ENCODE results near the gene GRK5. TPM values are rescaled to one million over a fixed set of nuclear protein-coding genes. Genes with fewer than 3 reads are reported as not detected.

The GRK5 gene
- total RNA-seq, 2 donors from 2014 or later, result 9.1 to 11.9 TPM

DNA sequence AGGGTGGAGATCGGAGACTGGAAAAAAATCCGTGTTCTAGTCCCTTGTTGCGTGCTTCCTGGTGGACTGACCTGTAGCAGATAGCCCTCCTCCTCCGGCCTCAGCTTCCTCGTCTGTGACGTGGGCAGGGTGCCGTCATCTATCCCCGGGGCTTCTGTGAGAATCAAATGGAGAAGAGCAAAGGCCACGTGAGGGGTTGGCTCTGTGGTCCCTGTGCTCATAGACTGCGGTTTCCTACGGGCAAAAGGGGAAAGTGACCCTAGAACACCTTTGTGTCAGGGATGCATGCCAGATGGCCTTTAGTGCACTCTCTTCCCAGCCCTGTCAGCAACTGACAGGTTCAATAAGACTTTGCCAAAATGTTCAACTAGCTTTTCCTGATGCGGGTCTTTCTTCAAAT is 33.7 kb downstream of the GRK5 start:
- Histone ChIP-seq H3K27me3 (ENCODE audit: control insufficient read depth, insufficient read depth, low read length, poor library complexity, severe bottlenecking) (no peaks in the 10 kb centered on the region), H3K9me3 (ENCODE audit: control insufficient read depth, low read length) (no peaks in the 10 kb centered on the region), H3K4me1 (ENCODE audit: control insufficient read depth, insufficient read depth, low read length) (peaks cover 2% of the 10 kb centered on the region), H3K27ac (ENCODE audit: low read depth, low read length) (no peak overlapping the region), H3K36me3 (ENCODE audit: control insufficient read depth, insufficient read depth, low read length) (no peaks in the 10 kb centered on the region), H3K9ac (ENCODE audit: extremely low read depth, low read length, poor library complexity, severe bottlenecking) (no peak overlapping the region), H3K4me3 (ENCODE audit: low read length) (no peak overlapping the region)
- DNase-seq, result no peak
- no peaks in the 10 kb centered on the region for H3K27me3 Mint-ChIP-seq (ENCODE audit: insufficient read depth)
- 91 to 97% methylated on average over 10 to 12 of the region's 12 CpGs for WGBS, 2 experiments (ENCODE audit: insufficient coverage in 1 of 2, insufficient read length in 1 of 2)
- no peak overlapping the region for H3K4me3 Mint-ChIP-seq
- H3K4me1 Mint-ChIP-seq, result peaks cover 44% of the 10 kb centered on the region
- H3K9me3 Mint-ChIP-seq, result no peaks in the 10 kb centered on the region
- TF ChIP-seq, protein P1, sequence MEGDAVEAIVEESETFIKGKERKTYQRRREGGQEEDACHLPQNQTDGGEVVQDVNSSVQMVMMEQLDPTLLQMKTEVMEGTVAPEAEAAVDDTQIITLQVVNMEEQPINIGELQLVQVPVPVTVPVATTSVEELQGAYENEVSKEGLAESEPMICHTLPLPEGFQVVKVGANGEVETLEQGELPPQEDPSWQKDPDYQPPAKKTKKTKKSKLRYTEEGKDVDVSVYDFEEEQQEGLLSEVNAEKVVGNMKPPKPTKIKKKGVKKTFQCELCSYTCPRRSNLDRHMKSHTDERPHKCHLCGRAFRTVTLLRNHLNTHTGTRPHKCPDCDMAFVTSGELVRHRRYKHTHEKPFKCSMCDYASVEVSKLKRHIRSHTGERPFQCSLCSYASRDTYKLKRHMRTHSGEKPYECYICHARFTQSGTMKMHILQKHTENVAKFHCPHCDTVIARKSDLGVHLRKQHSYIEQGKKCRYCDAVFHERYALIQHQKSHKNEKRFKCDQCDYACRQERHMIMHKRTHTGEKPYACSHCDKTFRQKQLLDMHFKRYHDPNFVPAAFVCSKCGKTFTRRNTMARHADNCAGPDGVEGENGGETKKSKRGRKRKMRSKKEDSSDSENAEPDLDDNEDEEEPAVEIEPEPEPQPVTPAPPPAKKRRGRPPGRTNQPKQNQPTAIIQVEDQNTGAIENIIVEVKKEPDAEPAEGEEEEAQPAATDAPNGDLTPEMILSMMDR (conservative IDR thresholded peaks at IDR 0.05), result no peak
- no peak overlapping the region for H3K27ac Mint-ChIP-seq
- no peaks in the 10 kb centered on the region for H3K36me3 Mint-ChIP-seq (ENCODE audit: low read depth)

DNA sequence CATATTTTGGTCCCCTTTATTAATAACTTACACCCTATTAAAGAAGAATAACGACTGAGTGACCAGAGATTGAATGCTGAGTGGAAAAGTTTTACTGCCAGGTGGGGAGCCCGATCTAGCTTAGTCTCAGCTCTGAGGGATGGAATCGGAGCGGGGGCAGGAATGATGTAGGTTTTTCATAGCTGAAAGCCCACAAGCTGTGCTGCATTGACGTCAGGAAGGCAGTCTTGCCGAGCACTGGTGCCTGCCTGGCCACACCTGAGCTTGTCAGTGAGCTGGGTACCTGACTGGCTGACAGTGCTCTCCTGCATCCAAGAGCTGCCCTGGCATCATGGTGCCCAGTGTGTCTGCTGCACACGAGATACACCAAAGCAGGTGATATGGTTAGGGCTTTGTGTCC is 34.8 kb downstream of the GRK5 start:
- peak; percentile 57 for DNase-seq
- TF ChIP-seq, protein P1 (conservative IDR thresholded peaks at IDR 0.05), result no peak
- H3K4me1 ChIP-seq (ENCODE audit: control insufficient read depth, insufficient read depth, low read length), result peaks cover 2% of the 10 kb centered on the region
- no peak overlapping the region for H3K9ac ChIP-seq (ENCODE audit: extremely low read depth, low read length, poor library complexity, severe bottlenecking)
- no peak overlapping the region for H3K4me3 ChIP-seq (ENCODE audit: low read length)
- H3K27me3 ChIP-seq (ENCODE audit: control insufficient read depth, insufficient read depth, low read length, poor library complexity, severe bottlenecking), result no peaks in the 10 kb centered on the region
- no peak overlapping the region for H3K27ac ChIP-seq (ENCODE audit: low read depth, low read length)
- Mint-ChIP-seq H3K4me1 (peaks cover 49% of the 10 kb centered on the region), H3K27ac (no peak overlapping the region), H3K27me3 (ENCODE audit: insufficient read depth) (no peaks in the 10 kb centered on the region), H3K9me3 (no peaks in the 10 kb centered on the region), H3K4me3 (peak overlapping the region; percentile 14), H3K36me3 (ENCODE audit: low read depth) (no peaks in the 10 kb centered on the region)
- H3K9me3 ChIP-seq (ENCODE audit: control insufficient read depth, low read length), result no peaks in the 10 kb centered on the region
- H3K36me3 ChIP-seq (ENCODE audit: control insufficient read depth, insufficient read depth, low read length), result no peaks in the 10 kb centered on the region
- WGBS, 2 experiments (ENCODE audit: insufficient coverage in 1 of 2, insufficient read length in 1 of 2), result 60 to 63% methylated on average over 7 of the region's 7 CpGs

DNA sequence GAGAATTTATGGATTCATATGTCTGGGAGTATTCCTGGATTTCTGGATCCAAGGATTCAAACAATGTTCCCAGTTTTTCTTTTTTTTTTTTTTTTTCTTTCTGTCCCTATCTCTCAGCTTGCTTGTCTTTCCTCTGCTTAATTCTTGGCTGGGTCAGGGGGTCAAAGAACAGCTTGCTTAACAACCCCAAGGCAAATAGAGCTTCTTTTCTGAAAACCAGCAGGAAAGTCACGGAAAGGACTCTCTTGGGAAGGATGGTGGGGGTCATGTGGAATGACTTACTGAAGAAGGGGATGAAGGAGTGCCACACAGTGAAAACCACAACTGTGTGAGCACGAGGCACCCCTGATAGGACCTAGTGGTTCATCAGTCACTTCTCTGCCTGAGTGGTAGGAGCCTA is 36.1 kb downstream of the GRK5 start:
- H3K9me3 Mint-ChIP-seq, result no peaks in the 10 kb centered on the region

More for the DNA sequence above, 36.1 kb downstream of the GRK5 start:
- Histone ChIP-seq H3K9ac (ENCODE audit: extremely low read depth, low read length, poor library complexity, severe bottlenecking) (no peak overlapping the region), H3K9me3 (ENCODE audit: control insufficient read depth, low read length) (no peaks in the 10 kb centered on the region), H3K4me1 (ENCODE audit: control insufficient read depth, insufficient read depth, low read length) (peaks cover 2% of the 10 kb centered on the region), H3K27me3 (ENCODE audit: control insufficient read depth, insufficient read depth, low read length, poor library complexity, severe bottlenecking) (no peaks in the 10 kb centered on the region), H3K4me3 (ENCODE audit: low read length) (peak overlapping the region; percentile 39), H3K27ac (ENCODE audit: low read depth, low read length) (no peak overlapping the region), H3K36me3 (ENCODE audit: control insufficient read depth, insufficient read depth, low read length) (no peaks in the 10 kb centered on the region)
- H3K4me1 Mint-ChIP-seq, result peaks cover 40% of the 10 kb centered on the region
- H3K36me3 Mint-ChIP-seq (ENCODE audit: low read depth), result no peaks in the 10 kb centered on the region
- 60 to 70% methylated on average over 2 of the region's 2 CpGs for WGBS, 2 experiments (ENCODE audit: insufficient coverage in 1 of 2, insufficient read length in 1 of 2)
- no peak overlapping the region for H3K27ac Mint-ChIP-seq
- H3K4me3 Mint-ChIP-seq, result peak overlapping the region; percentile 11
- TF ChIP-seq, protein P1 (conservative IDR thresholded peaks at IDR 0.05), result no peak
- H3K27me3 Mint-ChIP-seq (ENCODE audit: insufficient read depth), result no peaks in the 10 kb centered on the region
- DNase-seq, result no peak

Data from endodermal cell (in vitro differentiated cells).